HL-60/S4 treated with retinoic acid at 250 ng/mL for 4 days and 3 days (cell line): ENCODE results near the gene WDR54.
"Not testable (repeated sequence)": the region's sequence is repeated elsewhere in the genome, so short reads cannot be mapped to it uniquely, and the experiment has no call there.

ENCODE experiments used
- in situ Hi-C: fragments of 300-500 bp; cut with MboI; formaldehyde crosslinking; loops from 2 replicates; pipeline ENCODE4 v1.7.0; 2022; ENCODE audit warnings: low sequenced_read_pairs

Gene WDR54

GRCh38 chr2:74427551-74427950, 6.0 kb downstream of the WDR54 start:
- in situ Hi-C loops: no loop called here

DNA sequence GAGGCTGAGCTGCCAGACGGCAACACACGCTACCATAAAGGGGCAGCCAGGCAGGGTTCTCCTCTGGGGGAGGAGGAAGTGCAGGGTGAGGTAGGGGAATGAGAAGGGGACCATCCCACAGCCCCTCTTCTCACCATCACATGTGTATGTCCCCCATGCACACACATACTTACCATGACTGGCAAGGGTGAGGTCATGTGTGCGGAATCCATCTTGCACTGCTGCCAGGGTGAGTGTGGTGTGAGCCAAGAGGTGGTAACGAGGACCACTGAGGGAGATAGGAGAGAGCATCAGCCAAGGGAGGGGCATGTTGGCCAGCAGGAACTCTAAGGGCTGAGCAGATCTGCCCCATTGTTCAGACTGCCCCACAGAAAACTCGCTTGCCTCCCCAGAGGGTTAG, 7.1 kb downstream of the WDR54 start:
- in situ Hi-C loops: no loop called here

GRCh38 chr2:74429487-74430451, 8.2 kb downstream of the WDR54 start:
- in situ Hi-C loops: no loop called here

DNA sequence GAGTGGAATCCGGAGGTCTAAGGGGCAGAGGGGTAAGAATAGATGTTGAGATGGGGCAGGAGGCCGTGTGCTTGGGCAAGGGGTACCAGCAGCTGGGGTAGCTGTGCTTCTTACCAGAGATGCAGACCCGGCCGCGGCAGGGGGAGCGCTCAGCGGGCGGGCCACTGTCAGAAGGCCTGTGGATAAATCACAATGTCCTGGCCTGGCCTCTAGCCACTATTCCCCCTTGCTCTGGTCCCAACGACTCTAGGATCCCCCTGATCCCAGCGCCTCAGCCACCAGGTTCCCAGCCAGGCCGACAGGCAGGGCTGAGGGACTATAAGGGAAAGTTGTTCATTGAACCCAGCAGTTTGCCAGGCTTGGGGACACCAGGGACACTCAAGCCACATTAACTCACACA, 9.0 kb downstream of the WDR54 start:
- in situ Hi-C loops: no loop called here

DNA sequence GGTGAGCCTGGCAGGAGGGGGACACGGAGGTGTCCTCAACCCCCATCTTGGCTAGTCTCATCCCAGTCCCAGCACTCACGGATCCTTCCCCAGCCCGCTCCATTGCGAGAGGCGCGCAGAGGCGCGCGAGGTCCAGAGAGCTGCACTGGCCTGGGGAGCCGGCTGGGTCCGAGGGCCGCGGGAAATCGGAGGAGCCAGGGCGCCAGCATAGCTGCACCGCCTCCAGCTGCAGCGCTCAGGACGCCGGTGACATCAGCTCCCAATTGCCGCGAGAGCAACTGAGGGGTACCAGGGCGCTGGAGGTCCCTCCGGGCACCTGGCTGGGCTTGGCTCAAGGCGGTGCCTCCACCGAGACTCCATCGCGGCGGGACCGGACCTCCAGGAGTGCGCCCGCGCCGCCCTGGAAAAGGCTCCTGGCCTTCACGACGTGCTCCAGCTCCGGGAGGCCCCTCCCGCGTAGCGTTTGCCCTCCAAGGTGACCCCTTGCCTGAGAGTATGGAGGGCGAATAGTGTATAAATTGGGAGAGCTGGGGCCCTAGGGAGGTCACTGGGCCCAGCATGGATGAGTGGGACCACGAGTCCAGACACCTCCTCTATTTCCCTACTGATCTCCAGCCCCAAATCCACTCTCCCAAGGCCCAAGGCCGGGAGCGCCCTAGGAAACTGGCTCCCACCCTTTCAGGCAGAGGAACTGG, 14.7 kb downstream of the WDR54 start:
- in situ Hi-C loops: no loop called here

DNA sequence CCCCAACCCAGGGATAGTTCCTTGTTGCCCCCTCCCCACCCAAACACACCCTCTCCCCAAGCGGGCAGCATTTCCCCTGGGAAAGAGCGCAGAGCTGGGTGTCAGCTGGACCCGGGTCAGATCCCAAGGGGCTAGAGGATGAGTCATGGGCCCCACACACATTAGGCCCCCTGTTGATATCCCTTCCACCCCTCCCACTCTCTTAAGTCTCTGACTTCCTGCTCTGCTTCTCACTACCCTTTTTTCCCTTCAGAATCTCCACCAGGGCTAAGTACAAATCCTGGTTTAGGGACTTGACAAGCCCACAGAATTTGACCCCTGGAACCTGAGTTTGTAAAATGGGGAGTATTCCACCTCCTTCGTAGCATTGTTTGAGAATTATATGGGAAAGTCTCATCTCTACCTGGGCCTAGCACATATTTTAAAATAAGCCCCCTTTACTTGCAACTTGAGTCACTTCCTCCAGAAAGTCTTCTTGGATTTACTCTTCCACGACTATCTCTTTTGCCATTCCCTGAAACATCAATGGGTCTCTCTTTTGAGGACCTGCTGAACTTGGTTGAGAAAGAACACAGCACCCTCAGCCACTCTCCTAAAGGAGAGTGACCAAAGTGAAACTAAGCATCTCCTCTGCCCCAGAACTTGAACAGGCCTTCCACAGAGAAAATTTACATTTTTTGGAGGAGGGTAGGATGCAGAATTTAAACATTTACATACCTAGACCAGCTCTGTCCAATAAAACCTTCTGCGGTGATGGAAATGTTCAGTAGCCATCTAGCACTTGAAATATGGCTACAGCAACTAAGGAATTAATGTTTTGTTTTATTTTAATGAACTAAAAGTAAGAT, 15.5 kb downstream of the WDR54 start:
- in situ Hi-C loops: no loop called here

GRCh38 chr2:74438248-74438647, 16.7 kb downstream of the WDR54 start:
- in situ Hi-C loops: no loop called here

DNA sequence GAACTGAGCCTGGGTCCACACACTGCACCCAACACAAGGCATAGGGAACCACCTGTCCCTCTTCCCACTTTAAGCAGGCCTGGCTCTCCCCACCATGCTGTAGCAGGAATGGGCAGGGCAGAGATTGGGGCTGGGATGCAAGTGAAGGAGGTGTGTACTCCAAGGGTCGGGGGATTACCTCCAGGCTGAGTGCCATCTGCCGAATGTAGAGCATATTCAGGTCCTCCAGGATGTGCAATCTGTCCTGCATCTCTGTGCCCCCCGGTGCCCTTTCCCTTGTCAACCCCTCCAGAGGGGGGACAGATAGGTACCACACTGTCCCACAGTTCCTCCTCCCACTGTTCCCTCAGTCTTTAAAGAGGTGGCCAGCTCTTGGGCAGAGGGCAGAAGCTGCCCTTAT, 17.8 kb downstream of the WDR54 start:
- in situ Hi-C loops: no loop called here

DNA sequence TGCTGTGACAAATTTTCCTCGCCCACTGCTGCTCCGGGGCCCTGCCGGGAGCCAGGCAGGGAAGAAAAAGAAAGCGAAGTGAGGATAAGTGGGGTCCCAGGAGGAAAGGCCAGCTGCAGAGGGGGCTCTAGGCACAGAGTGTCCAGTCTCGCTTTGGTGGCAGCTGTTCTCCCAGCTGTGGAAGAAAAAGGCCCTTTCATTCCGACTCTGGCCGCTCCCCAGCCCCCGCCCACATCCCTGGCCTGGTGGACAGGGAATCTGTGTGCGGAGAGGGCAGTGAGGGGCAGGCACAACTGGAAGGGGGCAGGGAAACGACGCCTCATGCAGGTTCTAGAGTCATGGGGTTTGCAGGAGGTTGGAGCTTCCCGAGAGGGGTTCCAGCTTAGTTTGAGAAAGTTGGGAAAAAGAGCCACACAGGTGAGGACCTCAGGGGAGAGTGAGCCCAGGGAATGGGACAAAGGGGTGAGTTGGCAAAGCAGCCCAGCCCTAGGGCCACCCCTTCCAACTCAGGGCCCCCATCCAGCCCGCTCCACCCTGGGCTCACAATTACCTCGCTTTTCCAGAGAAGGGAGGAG, 18.4 kb downstream of the WDR54 start:
- in situ Hi-C loops: no loop called here

- in situ Hi-C loops: no loop called here
These were observed 19.0 kb downstream of the WDR54 start for GRCh38 chr2:74440378-74441169.

DNA sequence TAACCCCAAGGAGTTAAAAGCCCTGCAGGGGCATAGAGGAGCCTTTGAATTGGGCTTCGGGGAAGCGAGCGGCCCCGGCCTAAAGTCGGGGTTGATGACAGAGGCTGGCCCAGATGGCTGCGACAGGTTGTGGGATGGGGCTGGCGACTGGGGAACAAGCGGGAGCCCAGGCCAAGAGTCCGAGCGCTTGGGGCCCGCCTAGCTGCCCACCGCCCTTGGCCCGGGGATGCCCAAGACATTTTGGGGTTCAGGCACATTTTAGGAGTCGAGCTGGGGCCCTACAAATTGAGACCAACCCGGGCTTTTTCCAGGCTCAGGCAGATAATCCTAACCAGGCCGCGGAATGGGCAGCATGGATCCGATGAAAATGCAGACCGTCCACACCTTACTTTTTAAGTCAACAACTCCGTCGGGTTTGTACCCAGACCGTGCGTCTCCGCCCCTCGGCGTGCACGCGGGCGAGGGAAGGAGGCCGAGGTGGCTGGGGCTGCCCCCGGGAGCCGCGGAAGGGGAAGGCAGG, 19.7 kb downstream of the WDR54 start:
- in situ Hi-C loops: no loop called here

GRCh38 chr2:74441690-74442482, 20.4 kb downstream of the WDR54 start, which contains the start of gene RTKN:
RTKN (minus strand) TSS chr2:74441937; CDS start chr2:74441816, 121 bp downstream.
- in situ Hi-C loops: no loop called here

- in situ Hi-C loops: not testable (repeated sequence)
These were observed 21.2 kb downstream of the WDR54 start for GRCh38 chr2:74442483-74443297.

DNA sequence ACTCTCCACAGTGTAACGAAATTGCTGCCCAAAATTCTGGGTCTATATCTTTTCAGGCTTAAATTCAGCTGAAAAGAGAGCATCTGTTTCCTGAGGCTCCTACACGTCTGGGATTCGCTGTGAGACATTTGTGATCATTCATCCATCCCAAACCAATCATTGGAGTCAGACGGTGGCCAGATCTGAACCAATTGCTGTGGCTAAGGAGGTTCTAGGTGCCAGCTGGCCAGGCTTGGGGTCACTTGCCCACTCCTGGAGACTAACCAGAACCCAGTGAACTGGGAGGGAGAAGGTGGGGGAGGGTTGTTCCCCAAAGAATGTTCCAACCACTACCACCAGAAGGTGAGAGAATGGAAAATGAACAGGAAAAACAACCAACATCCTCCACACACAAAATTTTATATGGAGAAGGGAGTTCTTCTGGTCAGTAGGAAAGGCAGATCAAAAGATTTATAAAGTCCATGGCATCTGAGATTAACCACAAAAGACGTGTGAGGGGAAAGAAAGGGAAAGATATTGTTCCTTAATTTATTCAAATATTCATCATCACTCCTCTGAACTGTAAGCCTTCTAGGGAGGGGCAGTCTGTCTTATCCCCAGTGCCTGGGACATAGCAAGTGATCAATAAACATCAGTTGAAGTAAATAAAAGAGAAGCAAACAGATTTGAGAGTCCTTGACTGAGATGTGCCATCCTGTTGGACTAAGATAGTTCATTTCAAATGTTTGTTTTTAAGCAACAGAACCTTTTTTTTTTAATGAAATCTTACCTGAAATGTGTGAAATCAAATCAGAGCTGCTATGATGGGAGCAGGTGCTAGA, 23.2 kb downstream of the WDR54 start:
- in situ Hi-C loops: no loop called here

GRCh38 chr2:74447230-74447999, 25.9 kb downstream of the WDR54 start:
- in situ Hi-C loops: no loop called here

- in situ Hi-C loops: no loop called here
These were observed 27.2 kb downstream of the WDR54 start for GRCh38 chr2:74448771-74449170.
